GM23248 (cell line): Measurements from ENCODE around the gene KLRC3. TPM values are rescaled to one million over a fixed set of nuclear protein-coding genes. Genes with fewer than 3 reads are reported as not detected.

Source experiments
- DNase-seq: peaks from one replicate; pipeline ENCODE4 v3.0.0-alpha.2; 2015
- H2AFZ ChIP-seq: fragments of 200-600 bp; sonication (generic); 2 replicates; pipeline ENCODE4 v1.6.1; 2016; ENCODE audit warnings: antibody characterized with exemption
- H3F3A ChIP-seq: fragments of 200-600 bp; sonication (generic); 2 replicates; pipeline ENCODE4 v1.6.1; 2016; ENCODE audit warnings: mild to moderate bottlenecking, antibody characterized with exemption, mixed run types; ENCODE audit not compliant: insufficient read depth
- H3K27ac ChIP-seq: fragments of 200-600 bp; sonication (generic); 2 replicates; pipeline ENCODE4 v1.5.1; 2016; ENCODE audit warnings: mild to moderate bottlenecking
- H3K27me3 ChIP-seq: fragments of 200-600 bp; sonication (generic); replicated peaks from 2 replicates; pipeline ENCODE4 v1.6.1; 2016; ENCODE audit warnings: mild to moderate bottlenecking; ENCODE audit not compliant: insufficient read depth
- H3K36me3 ChIP-seq: fragments of 200-600 bp; sonication (generic); 2 replicates; pipeline ENCODE4 v1.6.1; 2016; ENCODE audit warnings: low read depth, mild to moderate bottlenecking
- H3K4me1 ChIP-seq: fragments of 200-600 bp; sonication (generic); 2 replicates; pipeline ENCODE4 v1.6.1; 2016; ENCODE audit warnings: mild to moderate bottlenecking; ENCODE audit not compliant: insufficient read depth
- H3K4me2 ChIP-seq: fragments of 200-600 bp; sonication (generic); one replicate; pipeline ENCODE4 v1.6.1; 2016; ENCODE audit warnings: mild to moderate bottlenecking; ENCODE audit not compliant: unreplicated experiment
- H3K4me3 ChIP-seq: fragments of 200-600 bp; sonication (generic); 2 replicates; pipeline ENCODE4 v1.5.1; 2016; ENCODE audit warnings: mild to moderate bottlenecking
- H3K79me2 ChIP-seq: fragments of 200-600 bp; sonication (generic); 2 replicates; pipeline ENCODE4 v1.6.1; 2016; ENCODE audit warnings: mild to moderate bottlenecking; ENCODE audit not compliant: insufficient read depth
- H3K9ac ChIP-seq: fragments of 200-600 bp; sonication (generic); 2 replicates; pipeline ENCODE4 v1.6.1; 2016; ENCODE audit warnings: mild to moderate bottlenecking
- H3K9me2 ChIP-seq: fragments of 200-600 bp; sonication (generic); 2 replicates; pipeline ENCODE4 v1.6.1; 2016; ENCODE audit warnings: mixed run types, mild to moderate bottlenecking, moderate library complexity; ENCODE audit not compliant: insufficient read depth
- H3K9me3 ChIP-seq: fragments of 200-600 bp; sonication (generic); one replicate; pipeline ENCODE4 v1.6.1; 2017; ENCODE audit warnings: low read depth
- H4K20me1 ChIP-seq: fragments of 200-600 bp; sonication (generic); 2 replicates; pipeline ENCODE4 v1.6.0; 2016; ENCODE audit not compliant: insufficient read depth
- EZH2 ChIP-seq: fragments of 200-600 bp; sonication (generic); IDR thresholded peaks from 2 replicates; pipeline ENCODE4 v1.6.1; 2018; ENCODE audit warnings: antibody characterized with exemption, mild to moderate bottlenecking; ENCODE audit not compliant: insufficient read depth, poor library complexity, severe bottlenecking
- EZH2phosphoT487 ChIP-seq: fragments of 200-600 bp; sonication (generic); IDR thresholded peaks from 2 replicates; pipeline ENCODE4 v1.6.1; 2018; ENCODE audit warnings: antibody characterized with exemption, moderate library complexity, mild to moderate bottlenecking, low read depth; ENCODE audit not compliant: insufficient read depth
- WGBS, 2 experiments: methylation state at CpG; one replicate each; pipeline ENCODE4 v1.1.6; 2015 to 2017; ENCODE audit warnings: low lambda C conversion rate in 2 of 2, low coverage in 1 of 2; ENCODE audit errors: missing lambda C conversion rate in 2 of 2; 5-methylcytosine and 5-hydroxymethylcytosine counted together
- in situ Hi-C: fragments of 300-500 bp; cut with MboI; formaldehyde crosslinking; loops from 2 replicates; pipeline ENCODE4 v1.15.0; 2020
- polyA plus RNA-seq: library from polyadenylated mRNA; unstranded; fragments of >200 nt; fragmentation: Nextera tagmentation; extraction: Ambion mirVana; gene quantifications from 2 replicates; pipeline ENCODE4 v1.2.1, GENCODE V29; 2016
- total RNA-seq: library from RNA; depleted of rRNA; stranded (reverse); fragments of >200 nt; shearing (Covaris generic); gene quantifications from 2 replicates; pipeline ENCODE4 v1.2.3, GENCODE V29; 2014; rRNA removed

The KLRC3 gene
- total and polyA plus RNA-seq, 2 experiments from 2014 or later: not detected

- no peaks in the 10 kb centered on the region for H3K79me2 ChIP-seq
- TF ChIP-seq EZH2 (no peak), EZH2phosphoT487 (no peak)
- no peak overlapping the region for H3K27ac ChIP-seq
- H4K20me1 ChIP-seq: no peaks in the 10 kb centered on the region
- no peaks in the 10 kb centered on the region for H3K9me3 ChIP-seq
- 48 to 58% methylated on average over 5 of the region's 5 CpGs for WGBS, 2 experiments
- H3F3A ChIP-seq: peaks cover 3% of the 10 kb centered on the region; the same call in 1 of the 2 replicates
- no peak for DNase-seq
- peak overlapping the region; percentile 92 for H3K4me2 ChIP-seq
- H3K27me3 ChIP-seq: no peaks in the 10 kb centered on the region
- H3K36me3 ChIP-seq: no peaks in the 10 kb centered on the region
- peak overlapping the region; percentile 78 for H3K9ac ChIP-seq
- in situ Hi-C loops: no loop called here
- H2AFZ ChIP-seq: peak overlapping the region; percentile 100
- H3K9me2 ChIP-seq: no peaks in the 10 kb centered on the region
- H3K4me1 ChIP-seq: peaks cover 26% of the 10 kb centered on the region
- H3K4me3 ChIP-seq: peak overlapping the region; percentile 86
Measured at GRCh38 chr12:10363658-10363913, 56.8 kb downstream of the KLRC3 start.

DNA sequence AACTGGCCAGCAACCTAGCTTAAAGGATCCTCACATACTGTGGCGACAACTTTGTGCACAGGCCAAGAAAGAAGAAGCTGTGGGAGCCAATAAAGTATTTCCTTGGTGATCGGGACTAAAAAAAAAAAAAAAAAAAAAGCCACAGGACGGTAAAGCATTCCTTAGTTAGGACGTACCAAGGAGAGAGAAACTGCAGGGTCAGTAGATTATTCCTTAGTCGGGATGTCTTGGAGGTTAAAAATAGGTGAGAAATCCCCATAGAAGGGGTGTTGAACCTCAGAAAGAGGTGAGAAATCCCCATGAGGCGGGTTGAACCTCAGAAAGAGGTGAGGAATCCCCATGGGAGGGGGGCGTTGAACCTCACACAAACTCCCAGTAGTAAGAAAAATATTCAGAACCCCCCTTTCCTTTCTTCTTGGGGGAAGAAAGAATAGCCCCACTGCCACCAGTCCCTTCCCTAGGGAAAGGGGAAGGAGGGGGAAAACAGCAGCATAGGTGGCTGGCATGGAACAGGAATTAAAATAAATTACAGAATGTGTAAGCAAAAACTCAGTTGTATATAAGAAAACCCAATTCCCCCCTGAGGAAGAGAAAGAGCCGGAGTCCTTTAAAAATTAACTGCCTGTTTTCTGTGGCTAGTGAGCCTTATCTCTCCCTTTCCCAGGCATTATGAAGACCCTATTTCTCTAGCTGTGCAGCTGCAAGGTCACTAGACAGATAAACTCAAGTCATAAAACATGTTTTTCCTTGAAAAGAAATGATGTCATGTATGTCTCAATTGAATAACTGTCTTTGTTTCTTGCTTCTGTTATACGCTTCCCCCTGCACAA, 57.4 kb downstream of the KLRC3 start:
- in situ Hi-C loops: no loop called here
- H3K4me3 ChIP-seq: no peak overlapping the region; the same call in 1 of the 2 replicates
- 53 to 57% methylated on average over 9 of the region's 9 CpGs for WGBS, 2 experiments
- H3F3A ChIP-seq: peaks cover 3% of the 10 kb centered on the region; the same call in 1 of the 2 replicates
- no peaks in the 10 kb centered on the region for H4K20me1 ChIP-seq
- H3K4me1 ChIP-seq: peaks cover 26% of the 10 kb centered on the region
- peak; percentile 17 for DNase-seq
- no peak overlapping the region for H3K4me2 ChIP-seq
- no peaks in the 10 kb centered on the region for H3K9me2 ChIP-seq
- H3K9ac ChIP-seq: peak overlapping the region; percentile 78; the same call in 1 of the 2 replicates
- H3K27me3 ChIP-seq: no peaks in the 10 kb centered on the region
- H3K36me3 ChIP-seq: no peaks in the 10 kb centered on the region
- H3K27ac ChIP-seq: no peak overlapping the region
- no peaks in the 10 kb centered on the region for H3K79me2 ChIP-seq
- no peak for TF ChIP-seq EZH2phosphoT487
- TF ChIP-seq EZH2: no peak
- H2AFZ ChIP-seq: peak overlapping the region; percentile 100
- H3K9me3 ChIP-seq: no peaks in the 10 kb centered on the region

DNA sequence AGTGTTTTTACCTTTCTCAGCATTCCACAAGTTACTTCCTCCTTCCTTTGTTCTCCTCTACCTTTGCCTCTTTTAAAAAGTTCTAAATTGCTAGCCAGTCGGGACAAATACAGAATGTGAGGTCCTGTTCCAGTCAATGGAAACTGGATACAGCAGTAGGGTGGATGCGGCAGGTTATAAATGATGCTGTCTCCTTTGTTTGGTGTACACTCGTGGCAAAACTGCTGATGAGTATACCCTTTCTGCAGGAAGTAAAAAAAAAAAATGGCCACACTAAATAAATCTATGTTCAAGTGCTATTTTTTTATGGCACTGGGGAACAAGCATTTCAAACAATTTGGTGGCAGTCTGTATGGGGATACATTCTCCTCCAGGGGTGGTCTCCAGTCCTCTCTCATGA, 58.1 kb downstream of the KLRC3 start:
- H3K4me2 ChIP-seq: no peak overlapping the region

More for the DNA sequence above, 58.1 kb downstream of the KLRC3 start:
- Histone ChIP-seq H3K27me3 (no peaks in the 10 kb centered on the region), H3F3A (peaks cover 3% of the 10 kb centered on the region; the same call in 1 of the 2 replicates), H3K36me3 (no peaks in the 10 kb centered on the region), H3K9me2 (no peaks in the 10 kb centered on the region), H3K9me3 (no peaks in the 10 kb centered on the region), H3K9ac (no peak overlapping the region), H2AFZ (peak overlapping the region; percentile 100), H3K4me3 (no peak overlapping the region), H3K27ac (no peak overlapping the region), H3K4me1 (peaks cover 26% of the 10 kb centered on the region), H4K20me1 (no peaks in the 10 kb centered on the region), H3K79me2 (no peaks in the 10 kb centered on the region)
- in situ Hi-C loops: no loop called here
- 72 to 73% methylated on average over 3 of the region's 3 CpGs for WGBS, 2 experiments
- DNase-seq: no peak
- TF ChIP-seq EZH2phosphoT487 (no peak), EZH2 (no peak)

Other genes with a start within 250 kb of the KLRC3 start
- gene OLR1, start 248.5 kb downstream of the KLRC3 start, total RNA-seq: 6.3 and 6.8 TPM in 2 replicates
- gene OLR1, start 248.5 kb downstream of the KLRC3 start, polyA plus RNA-seq: 4.4 and 4.6 TPM in 2 replicates
- 6.7 TPM in 1 of 2 replicates, not detected in the other for gene TMEM52B, start 241.6 kb downstream of the KLRC3 start, total RNA-seq
- gene TMEM52B, start 241.6 kb downstream of the KLRC3 start, polyA plus RNA-seq: 0.25 and 0.98 TPM in 2 replicates
- 98.6 and 127 TPM in 2 replicates for gene GABARAPL1, start 207.7 kb downstream of the KLRC3 start, total RNA-seq
- 94.9 and 97.4 TPM in 2 replicates for gene GABARAPL1, start 207.7 kb downstream of the KLRC3 start, polyA plus RNA-seq
- 0.11 and 0.13 TPM in 2 replicates for gene KLRD1, start 112.7 kb downstream of the KLRC3 start, total RNA-seq
- gene KLRD1, start 112.7 kb downstream of the KLRC3 start, polyA plus RNA-seq: 0.01 and 0.25 TPM in 2 replicates
- gene KLRK1, start 30.6 kb downstream of the KLRC3 start, total RNA-seq: not detected in 2 replicates
- gene KLRK1, start 30.6 kb downstream of the KLRC3 start, polyA plus RNA-seq: not detected in 2 replicates
- not detected in 2 replicates for gene KLRC4, start 10.8 kb downstream of the KLRC3 start, total RNA-seq
- gene KLRC4, start 10.8 kb downstream of the KLRC3 start, polyA plus RNA-seq: not detected in 2 replicates
- not detected in 2 replicates for gene KLRC2, start 15.4 kb upstream of the KLRC3 start, total RNA-seq
- not detected in 2 replicates for gene KLRC2, start 15.4 kb upstream of the KLRC3 start, polyA plus RNA-seq
- not detected in 2 replicates for gene KLRC1, start 32.8 kb upstream of the KLRC3 start, total RNA-seq
- not detected in 2 replicates for gene KLRC1, start 32.8 kb upstream of the KLRC3 start, polyA plus RNA-seq
- 4.9 and 8.9 TPM in 2 replicates for gene EIF2S3B, start 85.3 kb upstream of the KLRC3 start, total RNA-seq
- gene EIF2S3B, start 85.3 kb upstream of the KLRC3 start, polyA plus RNA-seq: 0.39 and 0.61 TPM in 2 replicates
- 16.6 and 27.8 TPM in 2 replicates for gene MAGOHB, start 193.0 kb upstream of the KLRC3 start, total RNA-seq
- 72.4 and 78.0 TPM in 2 replicates for gene MAGOHB, start 193.0 kb upstream of the KLRC3 start, polyA plus RNA-seq